Left kidney (tissue), 2 donors: ENCODE results near the gene ZXDA. TPM values are rescaled to one million over a fixed set of nuclear protein-coding genes. Genes with fewer than 3 reads are reported as not detected.

Experiments
- DNase-seq: peaks from one replicate; pipeline ENCODE4 v3.0.0-alpha.2; 2013
- polyA plus RNA-seq: library from polyadenylated mRNA; unstranded; fragments of 120-200 nt; gene quantifications from one replicate; pipeline ENCODE4 v1.2.1, GENCODE V29; 2013; ENCODE audit not compliant: insufficient read length

Gene ZXDA
- polyA plus RNA-seq, 1 donor: 5.5 TPM

- no peak for DNase-seq
These were observed 10.4 kb downstream of the ZXDA start for GRCh38 chrX:57899906-57900305.

GRCh38 chrX:57899064-57899463, 11.2 kb downstream of the ZXDA start:
- DNase-seq: no peak

- DNase-seq: no peak
These were observed 38.8 kb downstream of the ZXDA start for GRCh38 chrX:57871463-57871862.

Other genes with a start within 250 kb of the ZXDA start
- gene NLRP2B, start 230.2 kb downstream of the ZXDA start, polyA plus RNA-seq: 0.12 TPM